Activated CD8-positive, alpha-beta memory T cell treated with anti-CD3 and anti-CD28 coated beads for 36 hours (primary cell): Measurements from ENCODE around the gene SIRT6. TPM values are rescaled to one million over a fixed set of nuclear protein-coding genes. Genes with fewer than 3 reads are reported as not detected.

ENCODE experiments used
- total RNA-seq, 2 experiments: library from RNA; stranded (reverse); gene quantifications; one replicate each; pipeline ENCODE4 v1.2.3, GENCODE V29; 2021

The SIRT6 gene
- total RNA-seq, 2 experiments from 2014 or later, result 33.0 to 34.0 TPM

Other genes starting within 250 kb of the SIRT6 start
- not detected for gene NMRK2, start 249.5 kb downstream of the SIRT6 start, total RNA-seq
- 10 to 100 TPM; 42.3 to 42.5 TPM for gene DAPK3, start 211.5 kb downstream of the SIRT6 start, total RNA-seq
- 1,000 to 10,000 TPM; 3,176 to 3,180 TPM for gene EEF2, start 197.1 kb downstream of the SIRT6 start, total RNA-seq
- 10 to 100 TPM; 32.9 to 34.7 TPM for gene PIAS4, start 174.8 kb downstream of the SIRT6 start, total RNA-seq
- 10 to 100 TPM; 41.9 to 42.4 TPM for gene ZBTB7A, start 115.7 kb downstream of the SIRT6 start, total RNA-seq
- gene MAP2K2, start 58.4 kb downstream of the SIRT6 start, total RNA-seq, result 100 to 1,000 TPM; 145 to 149 TPM
- not detected for gene CREB3L3, start 28.9 kb downstream of the SIRT6 start, total RNA-seq
- 1 to 10 TPM in 1 of 2 experiments, under 1 TPM in 1; 0.78 to 1.0 TPM for gene ANKRD24, start 126 bp upstream of the SIRT6 start, total RNA-seq
- gene EBI3, start 47.0 kb upstream of the SIRT6 start, total RNA-seq, result 1 to 10 TPM; 8.4 to 9.7 TPM
- 10 to 100 TPM; 29.7 to 35.1 TPM for gene YJU2, start 64.5 kb upstream of the SIRT6 start, total RNA-seq
- not detected for gene SHD, start 96.7 kb upstream of the SIRT6 start, total RNA-seq
- 1 to 10 TPM; 7.6 to 7.7 TPM for gene TMIGD2, start 119.8 kb upstream of the SIRT6 start, total RNA-seq
- gene FSD1, start 122.0 kb upstream of the SIRT6 start, total RNA-seq, result 10 to 100 TPM; 16.3 to 19.9 TPM
- gene STAP2, start 156.3 kb upstream of the SIRT6 start, total RNA-seq, result 1 to 10 TPM; 6.2 to 7.5 TPM
- gene MPND, start 161.0 kb upstream of the SIRT6 start, total RNA-seq, result 10 to 100 TPM; 18.0 to 20.1 TPM
- 10 to 100 TPM; 37.1 to 41.5 TPM for gene SH3GL1, start 218.0 kb upstream of the SIRT6 start, total RNA-seq
- gene CHAF1A, start 220.1 kb upstream of the SIRT6 start, total RNA-seq, result 10 to 100 TPM; 81.1 to 89.0 TPM